Lower leg skin (tissue), 4 donors: ENCODE results near the gene RNF7. TPM values are rescaled to one million over a fixed set of nuclear protein-coding genes. Genes with fewer than 3 reads are reported as not detected.
"Not testable (repeated sequence)": the region's sequence is repeated elsewhere in the genome, so short reads cannot be mapped to it uniquely, and the experiment has no call there.

Source experiments
- DNase-seq, 2 donors: peaks; one replicate each; pipeline ENCODE4 v3.0.0-alpha.2; 2019; ENCODE audit warnings: low spot score in 2 of 2
- H3K4me3 ChIP-seq: fragments of 200-600 bp; sonication (generic); 2 replicates; pipeline ENCODE4 v1.5.1; 2017; ENCODE audit warnings: mild to moderate bottlenecking, low read depth; ENCODE audit not compliant: poor library complexity, severe bottlenecking
- CTCF ChIP-seq, 3 donors: fragments of 450-650 bp; IDR thresholded peaks; one replicate each; pipeline ENCODE4 v1.5.1; 2016; ENCODE audit warnings: antibody characterized with exemption in 3 of 3, mild to moderate bottlenecking in 3 of 3, moderate library complexity in 2 of 3
- POLR2A ChIP-seq, 2 donors: fragments of 450-650 bp; IDR thresholded peaks; one replicate each; pipeline ENCODE4 v1.6.1; 2016 to 2017; ENCODE audit warnings: antibody characterized with exemption in 2 of 2, mild to moderate bottlenecking in 1 of 2, moderate library complexity in 1 of 2
- WGBS, 2 donors: methylation state at CpG; one replicate each; pipeline ENCODE4 v1.1.5; 2018; 5-methylcytosine and 5-hydroxymethylcytosine counted together
- intact Hi-C: fragments of 100-400 bp; cut with DNase I; formaldehyde crosslinking; loops from one replicate; pipeline ENCODE4 v1.15.0; 2023; ENCODE audit warnings: low total_unique reads
- total RNA-seq, 4 donors: library from RNA; depleted of rRNA; stranded (reverse); fragments of >200 nt; gene quantifications; one replicate each; pipeline ENCODE4 v1.1.0, GENCODE V29; 2016

The RNF7 gene
- 100 to 1,000 TPM in 1 of 4 donors, 10 to 100 TPM in 3; 75.6 to 117 (median 84.1) TPM for total RNA-seq

GRCh38 chr3:141738022-141738890 is at the start of gene RNF7:
Gene RNF7 (plus strand): TSS chr3:141738298. CDS start chr3:141738342, 44 bp downstream.
- intact Hi-C loops = loop anchor here (5.0 to 10.0 kb wide), 2 partner anchors 137 to 174 kb away; partner anchors contain the start of gene ATP1B3
- DNase-seq = peak; percentile 93 to 99
- TF ChIP-seq POLR2A (IDR thresholded peaks at IDR 0.05) (peak in 1 of 2 donors; percentile 6), CTCF (IDR thresholded peaks at IDR 0.05) (peak in 1 of 3 donors; percentile 84)
- peak within 1 kb of the TSS; percentile 92 for H3K4me3 ChIP-seq
- 0% methylated on average over 33 to 49 of the region's 81 CpGs for WGBS, 2 donors

- TF ChIP-seq CTCF (IDR thresholded peaks at IDR 0.05) (no peak), POLR2A (IDR thresholded peaks at IDR 0.05) (no peak)
- WGBS, 2 donors = 69 to 72% methylated on average over 4 of the region's 4 CpGs
- intact Hi-C loops = no loop called here
- no peak overlapping the region for H3K4me3 ChIP-seq
- no peak for DNase-seq
These were observed 47.5 kb upstream of the RNF7 start for GRCh38 chr3:141690431-141691072.

GRCh38 chr3:141691471-141691870 is 46.6 kb upstream of the RNF7 start:
- DNase-seq, intact Hi-C loops, H3K4me3 ChIP-seq: not testable (repeated sequence)
- WGBS, 2 donors = 80 to 93% methylated on average over 3 of the region's 3 CpGs

- DNase-seq, intact Hi-C loops, H3K4me3 ChIP-seq: not testable (repeated sequence)
- 84 to 97% methylated on average over 4 of the region's 4 CpGs for WGBS, 2 donors
These were observed 45.1 kb upstream of the RNF7 start for GRCh38 chr3:141692973-141693372.

GRCh38 chr3:141699324-141699723 is 38.8 kb upstream of the RNF7 start:
- intact Hi-C loops = no loop called here
- 56 to 68% methylated on average over 7 of the region's 7 CpGs for WGBS, 2 donors
- no peak for TF ChIP-seq CTCF (IDR thresholded peaks at IDR 0.05)
- no peak for TF ChIP-seq POLR2A (IDR thresholded peaks at IDR 0.05)
- no peak overlapping the region for H3K4me3 ChIP-seq
- DNase-seq = no peak

- no peak for TF ChIP-seq CTCF (IDR thresholded peaks at IDR 0.05)
- H3K4me3 ChIP-seq = no peak overlapping the region
- WGBS, 2 donors = 66 to 70% methylated on average over 6 of the region's 6 CpGs
- DNase-seq = no peak
- intact Hi-C loops = no loop called here
These were observed 38.2 kb upstream of the RNF7 start for GRCh38 chr3:141699897-141700296.

- intact Hi-C loops, DNase-seq, H3K4me3 ChIP-seq: not testable (repeated sequence)
- 90 to 93% methylated on average over 3 of the region's 3 CpGs for WGBS, 2 donors
These were observed 34.7 kb upstream of the RNF7 start for GRCh38 chr3:141703367-141703766.
